Spleen (tissue), 11 donors: ENCODE data around the gene TBC1D22B. TPM values are rescaled to one million over a fixed set of nuclear protein-coding genes. Genes with fewer than 3 reads are reported as not detected.

Source experiments
- DNase-seq: peaks from one replicate; pipeline ENCODE4 v3.0.0-alpha.2; 2020
- H3K27ac ChIP-seq, 8 donors: fragments of 200-600 bp; sonication (generic) in 7 of 8; 1 replicate in 4 of 8; 2 replicates in 4 of 8; pipeline versions ENCODE4 v1.5.0 to v1.8.0; 2016 to 2021; ENCODE audit warnings: inconsistent platforms in 4 of 8, mild to moderate bottlenecking in 4 of 8, moderate library complexity in 1 of 8
- H3K27me3 ChIP-seq, 7 donors: fragments of 200-600 bp; sonication (generic) in 6 of 7; replicated peaks in 1 of 7; 1 replicate in 4 of 7; 2 replicates in 3 of 7; pipeline versions ENCODE4 v1.5.0 to v1.8.0; 2016 to 2021; ENCODE audit warnings: inconsistent platforms in 3 of 7, mild to moderate bottlenecking in 1 of 7
- H3K36me3 ChIP-seq, 6 donors: fragments of 200-600 bp; sonication (generic) in 5 of 6; 1 replicate in 4 of 6; 2 replicates in 2 of 6; pipeline versions ENCODE4 v1.5.0 to v1.8.0; 2016 to 2021; ENCODE audit warnings: inconsistent platforms in 2 of 6
- H3K4me1 ChIP-seq, 6 donors: fragments of 200-600 bp; sonication (generic) in 5 of 6; 1 replicate in 3 of 6; 2 replicates in 3 of 6; pipeline versions ENCODE4 v1.5.0 to v1.8.0; 2016 to 2021; ENCODE audit warnings: inconsistent platforms in 3 of 6
- H3K4me3 ChIP-seq, 8 donors: fragments of 200-600 bp; sonication (generic) in 7 of 8; 1 replicate in 4 of 8; 2 replicates in 4 of 8; pipeline versions ENCODE4 v1.5.0 to v1.8.0; 2016 to 2021; ENCODE audit warnings: inconsistent platforms in 4 of 8, mild to moderate bottlenecking in 4 of 8, moderate library complexity in 2 of 8
- H3K9me3 ChIP-seq, 8 donors: fragments of 200-600 bp; sonication (generic) in 7 of 8; 1 replicate in 4 of 8; 2 replicates in 4 of 8; pipeline versions ENCODE4 v1.5.0 to v1.8.0; 2016 to 2021; ENCODE audit warnings: inconsistent platforms in 4 of 8
- CTCF ChIP-seq, 11 experiments: fragments of 200-600 bp in 7 of 11; fragments of 450-650 bp in 4 of 11; sonication (generic) in 4 of 11; IDR thresholded peaks in 8 of 11; conservative IDR thresholded peaks in 3 of 11; 1 replicate in 7 of 11; 2 replicates in 4 of 11; pipeline versions ENCODE4 v1.4.0 to v1.8.0; 2016 to 2021; ENCODE audit warnings: antibody characterized with exemption in 11 of 11, inconsistent platforms in 4 of 11, mild to moderate bottlenecking in 1 of 11
- POLR2A ChIP-seq, 3 donors: fragments of 450-650 bp; IDR thresholded peaks; one replicate each; pipeline ENCODE4 v1.5.1; 2017; ENCODE audit warnings: antibody characterized with exemption in 3 of 3, mild to moderate bottlenecking in 1 of 3
- POLR2AphosphoS5 ChIP-seq, 3 donors: sonication (generic); formaldehyde crosslinking; IDR thresholded peaks; one replicate each; pipeline ENCODE4 v1.5.1; 2017; ENCODE audit warnings: antibody characterized with exemption in 3 of 3
- WGBS, 5 donors: extraction: QIAGEN DNeasy Blood & Tissue Kit in 3 of 5; methylation state at CpG; one replicate each; pipeline versions ENCODE4 v1.1.5 to v1.1.7; 2013 to 2018; 5-methylcytosine and 5-hydroxymethylcytosine counted together
- intact Hi-C: fragments of 100-400 bp; cut with DNase I; formaldehyde crosslinking; loops from one replicate; pipeline ENCODE4 v1.15.0; 2023; ENCODE audit warnings: low total_unique reads
- polyA plus RNA-seq, 3 donors: library from polyadenylated mRNA; stranded (reverse); fragments of 200-250 nt; gene quantifications; one replicate each; pipeline ENCODE4 v1.2.1, GENCODE V29; 2013
- total RNA-seq, 7 donors: library from RNA; depleted of rRNA in 3 of 7; stranded (reverse); fragments of >200 nt in 3 of 7; fragmentation: NEBNext Ultra II Directional in 4 of 7; extraction: Animal tissue kit (Norgen Biotek cat#: 25700) in 4 of 7; gene quantifications; one replicate each; pipeline versions ENCODE4 v1.1.0 to v1.2.1, GENCODE V29; 2016 to 2021
- donor health status: healthy with polysubstance abuse.
- donor health status: DM: no; HTN: no; CAD: no; lungs with moderate emphysema.
- donor health status: DM: no; HTN: no; CAD: no.
- donor health status: Bipolar disorder and iron deficiency.
- donor health status: healthy.
- donor health status: DM: no; HTN: no; CAD: no.
- donor health status: DM: yes; HTN: yes; CAD: no.

The TBC1D22B gene
- total and polyA plus RNA-seq, 10 donors = 4.2 to 12.7 (median 9.4) TPM

GRCh38 chr6:37308069-37308815, 50.7 kb downstream of the TBC1D22B start:
- intact Hi-C loops = no loop called here
- no peak for DNase-seq
- 70 to 87% (median 82%) methylated on average over 5 of the region's 5 CpGs for WGBS, 5 donors

GRCh38 chr6:37309046-37309445, 51.5 kb downstream of the TBC1D22B start:
- TF ChIP-seq CTCF (IDR thresholded peaks at IDR 0.05 in 8 of 11, conservative IDR thresholded peaks at IDR 0.05 in 3 of 11) (no peak), POLR2AphosphoS5 (IDR thresholded peaks at IDR 0.05) (no peak), POLR2A (IDR thresholded peaks at IDR 0.05) (no peak)
- intact Hi-C loops = no loop called here
- Histone ChIP-seq H3K4me3 (no peak overlapping the region), H3K27ac (no peak overlapping the region), H3K36me3 (peaks cover 0 to 67% (median 20%) of the 10 kb centered on the region in 6 donors), H3K4me1 (no peaks in the 10 kb centered on the region), H3K27me3 (no peaks in the 10 kb centered on the region), H3K9me3 (no peaks in the 10 kb centered on the region)
- DNase-seq = no peak
- 75 to 100% (median 98%) methylated on average over 1 of the region's 1 CpG for WGBS, 5 donors

More at GRCh38 chr6:37308069-37308815, 50.7 kb downstream of the TBC1D22B start:
- Histone ChIP-seq H3K27me3 (no peaks in the 10 kb centered on the region), H3K9me3 (no peaks in the 10 kb centered on the region), H3K36me3 (peaks cover 0 to 67% (median 18%) of the 10 kb centered on the region in 6 donors), H3K4me3 (no peak overlapping the region), H3K4me1 (no peaks in the 10 kb centered on the region), H3K27ac (no peak overlapping the region)
- no peak for TF ChIP-seq POLR2A (IDR thresholded peaks at IDR 0.05)
- no peak for TF ChIP-seq CTCF (IDR thresholded peaks at IDR 0.05 in 8 of 11, conservative IDR thresholded peaks at IDR 0.05 in 3 of 11)
- TF ChIP-seq POLR2AphosphoS5 (IDR thresholded peaks at IDR 0.05) = no peak

- TF ChIP-seq CTCF (IDR thresholded peaks at IDR 0.05 in 8 of 11, conservative IDR thresholded peaks at IDR 0.05 in 3 of 11) (no peak), POLR2AphosphoS5 (IDR thresholded peaks at IDR 0.05) (no peak), POLR2A (IDR thresholded peaks at IDR 0.05) (no peak)
- Histone ChIP-seq H3K9me3 (no peaks in the 10 kb centered on the region), H3K36me3 (peaks cover 0 to 70% (median 21%) of the 10 kb centered on the region in 6 donors), H3K4me3 (no peak overlapping the region), H3K27me3 (no peaks in the 10 kb centered on the region), H3K4me1 (no peaks in the 10 kb centered on the region), H3K27ac (no peak overlapping the region)
- intact Hi-C loops = no loop called here
- DNase-seq = no peak
- WGBS, 5 donors = 63 to 97% (median 65%) methylated on average over 3 of the region's 3 CpGs
Observed at GRCh38 chr6:37309692-37310091, 52.1 kb downstream of the TBC1D22B start.

- H3K36me3 ChIP-seq = peaks cover 0 to 72% (median 29%) of the 10 kb centered on the region in 6 donors
- DNase-seq = no peak
- TF ChIP-seq POLR2AphosphoS5 (IDR thresholded peaks at IDR 0.05) (no peak), POLR2A (IDR thresholded peaks at IDR 0.05) (no peak), CTCF (IDR thresholded peaks at IDR 0.05 in 8 of 11, conservative IDR thresholded peaks at IDR 0.05 in 3 of 11) (no peak)
- 77 to 92% (median 80%) methylated on average over 3 of the region's 3 CpGs for WGBS, 5 donors
- H3K4me3 ChIP-seq = no peak overlapping the region
- no peak overlapping the region for H3K27ac ChIP-seq
- no peaks in the 10 kb centered on the region for H3K27me3 ChIP-seq
- H3K4me1 ChIP-seq = no peaks in the 10 kb centered on the region
- H3K9me3 ChIP-seq = no peaks in the 10 kb centered on the region
- intact Hi-C loops = no loop called here
Observed at GRCh38 chr6:37310966-37311365, 53.4 kb downstream of the TBC1D22B start.
